AG10803 (cell line): ENCODE data around the gene EVL.

Experiments used
- DNase-seq: peaks from one replicate; pipeline ENCODE4 v3.0.0; 2010; ENCODE audit warnings: low read depth
- H3K4me3 ChIP-seq: 2 replicates; pipeline ENCODE4 v1.5.1; 2011; ENCODE audit warnings: mild to moderate bottlenecking, low read length, control low read depth
- TF ChIP-seq, protein P1 (sequence below): conservative IDR thresholded peaks from 2 replicates; pipeline ENCODE4 v1.5.1; 2011; ENCODE audit warnings: mild to moderate bottlenecking, low read length, control low read depth, inconsistent platforms

The EVL gene

DNA sequence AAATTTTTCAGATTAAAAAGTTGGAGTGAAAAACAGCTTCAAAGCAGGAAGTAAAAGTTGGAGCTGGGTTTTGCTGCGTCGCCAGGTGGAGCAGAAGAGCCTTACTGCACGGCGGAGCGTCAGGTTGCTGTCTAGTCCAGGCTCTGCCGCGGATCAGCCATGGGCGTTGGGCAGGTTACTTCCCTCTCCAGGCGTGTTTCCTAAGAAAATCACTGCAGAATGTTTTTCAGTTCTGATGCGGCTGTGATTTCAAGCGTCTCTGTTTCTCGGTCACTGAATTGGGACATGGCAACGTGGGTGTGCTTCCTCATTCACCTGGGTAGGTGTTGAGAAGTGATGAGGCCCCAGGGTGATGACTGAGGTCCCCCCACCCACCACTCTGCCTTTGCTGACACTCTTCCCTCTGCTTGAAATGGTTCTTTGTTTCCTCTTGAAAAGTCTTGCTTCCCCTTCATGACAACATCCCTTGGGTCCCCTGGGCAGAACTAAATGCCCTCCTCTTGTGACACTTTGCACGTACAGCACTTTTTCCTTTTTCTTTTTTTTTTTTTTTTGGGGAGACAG is 7.6 kb downstream of the EVL start:
- no peak overlapping the region for H3K4me3 ChIP-seq
- TF ChIP-seq, protein P1, sequence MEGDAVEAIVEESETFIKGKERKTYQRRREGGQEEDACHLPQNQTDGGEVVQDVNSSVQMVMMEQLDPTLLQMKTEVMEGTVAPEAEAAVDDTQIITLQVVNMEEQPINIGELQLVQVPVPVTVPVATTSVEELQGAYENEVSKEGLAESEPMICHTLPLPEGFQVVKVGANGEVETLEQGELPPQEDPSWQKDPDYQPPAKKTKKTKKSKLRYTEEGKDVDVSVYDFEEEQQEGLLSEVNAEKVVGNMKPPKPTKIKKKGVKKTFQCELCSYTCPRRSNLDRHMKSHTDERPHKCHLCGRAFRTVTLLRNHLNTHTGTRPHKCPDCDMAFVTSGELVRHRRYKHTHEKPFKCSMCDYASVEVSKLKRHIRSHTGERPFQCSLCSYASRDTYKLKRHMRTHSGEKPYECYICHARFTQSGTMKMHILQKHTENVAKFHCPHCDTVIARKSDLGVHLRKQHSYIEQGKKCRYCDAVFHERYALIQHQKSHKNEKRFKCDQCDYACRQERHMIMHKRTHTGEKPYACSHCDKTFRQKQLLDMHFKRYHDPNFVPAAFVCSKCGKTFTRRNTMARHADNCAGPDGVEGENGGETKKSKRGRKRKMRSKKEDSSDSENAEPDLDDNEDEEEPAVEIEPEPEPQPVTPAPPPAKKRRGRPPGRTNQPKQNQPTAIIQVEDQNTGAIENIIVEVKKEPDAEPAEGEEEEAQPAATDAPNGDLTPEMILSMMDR: no peak
- no peak for DNase-seq

GRCh38 chr14:100073576-100074430 is 8.6 kb downstream of the EVL start:
- H3K4me3 ChIP-seq: no peak overlapping the region
- TF ChIP-seq, protein P1: no peak
- no peak for DNase-seq

- no peak for DNase-seq
- no peak overlapping the region for H3K4me3 ChIP-seq
- TF ChIP-seq, protein P1: no peak
Measured at GRCh38 chr14:100074431-100075100, 9.3 kb downstream of the EVL start.

DNA sequence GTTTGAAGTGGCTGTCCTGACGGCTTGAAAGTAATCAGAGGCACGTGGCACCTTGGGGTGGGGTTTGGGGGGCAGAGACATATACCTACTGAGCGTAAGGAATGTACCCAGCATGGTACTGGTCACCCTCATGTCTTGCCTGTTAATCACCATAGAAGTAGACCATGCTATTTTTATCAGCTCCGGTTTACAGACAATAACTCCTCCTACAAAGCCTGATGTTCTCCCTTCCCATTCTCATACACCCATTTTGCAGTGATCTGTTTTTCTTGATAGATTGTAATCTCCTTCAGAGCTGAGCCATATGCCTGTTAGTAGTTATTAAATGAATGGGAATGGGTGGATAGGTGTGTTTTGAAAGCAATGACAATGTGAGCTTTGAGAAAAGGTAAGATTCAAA is 10.5 kb downstream of the EVL start:
- no peak for DNase-seq
- no peak overlapping the region for H3K4me3 ChIP-seq
- TF ChIP-seq, protein P1: no peak

DNA sequence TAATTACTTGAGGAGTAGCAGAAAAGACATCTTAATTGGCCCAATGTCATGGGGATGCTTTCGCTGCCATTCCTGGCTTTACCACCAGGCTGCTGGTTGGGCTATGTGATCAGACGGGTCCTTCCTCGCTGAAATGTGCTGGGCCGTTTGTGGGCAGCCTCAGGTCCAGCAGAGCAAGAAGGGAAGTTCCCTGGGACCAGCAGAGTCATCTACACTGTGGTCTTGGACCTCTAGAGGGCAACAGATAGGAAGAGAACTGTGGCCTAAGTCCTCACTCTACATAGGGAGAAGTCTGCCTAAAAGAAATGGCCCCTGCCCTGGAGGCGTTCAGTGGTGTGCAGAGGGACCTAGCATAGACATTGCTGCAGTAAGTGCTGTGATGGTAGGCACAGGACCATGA is 10.9 kb downstream of the EVL start:
- TF ChIP-seq, protein P1: peak; percentile 34; the same call in 1 of the 2 replicates
- no peak overlapping the region for H3K4me3 ChIP-seq
- peak; percentile 23 for DNase-seq

- DNase-seq: peak; percentile 86
- H3K4me3 ChIP-seq: no peak overlapping the region
- TF ChIP-seq, protein P1: no peak
Measured at GRCh38 chr14:100076606-100077005, 11.4 kb downstream of the EVL start.
